ENCODE data around the gene BBS4. TPM values are rescaled to one million over a fixed set of nuclear protein-coding genes. Genes with fewer than 3 reads are reported as not detected.

Gene BBS4
- total RNA-seq, 1 experiment from 2014 or later: 22.4 TPM

- no TSS peak for BruUV-seq (replicated peaks)
- peaks cover 25% of the 10 kb centered on the region for H3K36me3 Mint-ChIP-seq (ENCODE audit: insufficient read depth, unreplicated experiment)
- H3K27me3 Mint-ChIP-seq (ENCODE audit: insufficient read depth, unreplicated experiment): no peaks in the 10 kb centered on the region
- no peak for TF ChIP-seq CTCF (IDR thresholded peaks at IDR 0.05; ENCODE audit: insufficient read depth in 1 of 2, low read depth in 1 of 2, low read length in 1 of 2, severe bottlenecking in 1 of 2, unreplicated experiment in 1 of 2)
- Histone ChIP-seq H3K4me3 (ENCODE audit: low read depth, low read length) (no peak overlapping the region), H3K27me3 (replicated peaks; ENCODE audit: control insufficient read depth, insufficient read depth, low read length) (no peaks in the 10 kb centered on the region), H3K36me3 (ENCODE audit: control insufficient read depth, insufficient read depth, low read length) (no peaks in the 10 kb centered on the region), H3K4me1 (0 out of 2 replicates have a peak, but pooled peaks cover 6% of the 10 kb centered on the region), H3K9me3 (no peaks in the 10 kb centered on the region)
- H3K4me3 Mint-ChIP-seq (ENCODE audit: unreplicated experiment): no peak overlapping the region
- H3K27ac Mint-ChIP-seq (ENCODE audit: unreplicated experiment): no peak overlapping the region
- H3K4me1 Mint-ChIP-seq (ENCODE audit: low read depth, unreplicated experiment): no peaks in the 10 kb centered on the region
- no peaks in the 10 kb centered on the region for H3K9me3 Mint-ChIP-seq (ENCODE audit: unreplicated experiment)
- intact Hi-C loops (cut with micrococcal nuclease; ENCODE audit: unreplicated experiment): no loop called here
- CTCF ChIA-PET: no interaction called here
- no peak for DNase-seq
- POLR2A ChIA-PET: no interaction called here
Observed at GRCh38 chr15:72778796-72779195, 92.8 kb downstream of the BBS4 start.

- Mint-ChIP-seq H3K4me1 (ENCODE audit: low read depth, unreplicated experiment) (peaks cover 6% of the 10 kb centered on the region), H3K36me3 (ENCODE audit: insufficient read depth, unreplicated experiment) (peaks cover 20% of the 10 kb centered on the region), H3K9me3 (ENCODE audit: unreplicated experiment) (no peaks in the 10 kb centered on the region), H3K27me3 (ENCODE audit: insufficient read depth, unreplicated experiment) (no peaks in the 10 kb centered on the region), H3K4me3 (ENCODE audit: unreplicated experiment) (peak overlapping the region; percentile 95), H3K27ac (ENCODE audit: unreplicated experiment) (no peak overlapping the region)
- H3K27me3 ChIP-seq (replicated peaks; ENCODE audit: control insufficient read depth, insufficient read depth, low read length): no peaks in the 10 kb centered on the region
- no peak overlapping the region for H3K4me3 ChIP-seq (ENCODE audit: low read depth, low read length)
- 0 out of 2 replicates have a peak, but pooled peaks cover 6% of the 10 kb centered on the region for H3K4me1 ChIP-seq
- intact Hi-C loops (cut with micrococcal nuclease; ENCODE audit: unreplicated experiment): loop anchor here (5.0 to 10.0 kb wide), 3 partner anchors 59 to 463 kb away; no protein-coding TSS in a partner anchor
- H3K36me3 ChIP-seq (ENCODE audit: control insufficient read depth, insufficient read depth, low read length): no peaks in the 10 kb centered on the region
- no peak for TF ChIP-seq CTCF (IDR thresholded peaks at IDR 0.05; ENCODE audit: insufficient read depth in 1 of 2, low read depth in 1 of 2, low read length in 1 of 2, severe bottlenecking in 1 of 2, unreplicated experiment in 1 of 2)
- no TSS peak for BruUV-seq (replicated peaks)
- POLR2A ChIA-PET: no interaction called here
- no peaks in the 10 kb centered on the region for H3K9me3 ChIP-seq
- DNase-seq: no peak
- CTCF ChIA-PET: no interaction called here
Observed at GRCh38 chr15:72781631-72782030, 95.6 kb downstream of the BBS4 start.

GRCh38 chr15:72782274-72783003 lies 96.4 kb downstream of the BBS4 start:
- H3K4me1 Mint-ChIP-seq (ENCODE audit: low read depth, unreplicated experiment): peaks cover 6% of the 10 kb centered on the region
- H3K27me3 Mint-ChIP-seq (ENCODE audit: insufficient read depth, unreplicated experiment): no peaks in the 10 kb centered on the region
- DNase-seq: no peak
- Histone ChIP-seq H3K36me3 (ENCODE audit: control insufficient read depth, insufficient read depth, low read length) (no peaks in the 10 kb centered on the region), H3K9me3 (no peaks in the 10 kb centered on the region), H3K27me3 (replicated peaks; ENCODE audit: control insufficient read depth, insufficient read depth, low read length) (no peaks in the 10 kb centered on the region), H3K4me3 (ENCODE audit: low read depth, low read length) (peak overlapping the region; percentile 93), H3K4me1 (0 out of 2 replicates have a peak, but pooled peaks cover 6% of the 10 kb centered on the region)
- peaks cover 20% of the 10 kb centered on the region for H3K36me3 Mint-ChIP-seq (ENCODE audit: insufficient read depth, unreplicated experiment)
- CTCF ChIA-PET: interaction anchor here (0.6 to 0.7 kb wide), 2 partner anchors 50 to 423 kb away, joined by 4 read pairs; no protein-coding TSS in a partner anchor
- no peak for TF ChIP-seq CTCF (IDR thresholded peaks at IDR 0.05; ENCODE audit: insufficient read depth in 1 of 2, low read depth in 1 of 2, low read length in 1 of 2, severe bottlenecking in 1 of 2, unreplicated experiment in 1 of 2)
- H3K9me3 Mint-ChIP-seq (ENCODE audit: unreplicated experiment): no peaks in the 10 kb centered on the region
- peak overlapping the region; percentile 94 for H3K27ac Mint-ChIP-seq (ENCODE audit: unreplicated experiment)
- intact Hi-C loops (cut with micrococcal nuclease; ENCODE audit: unreplicated experiment): loop anchor here (5.0 to 10.0 kb wide), 3 partner anchors 60 to 462 kb away; no protein-coding TSS in a partner anchor
- TSS peak; percentile 57 for BruUV-seq (replicated peaks)
- peak overlapping the region; percentile 95 for H3K4me3 Mint-ChIP-seq (ENCODE audit: unreplicated experiment)
- POLR2A ChIA-PET: no interaction called here

Measured in Caco-2 (cell line).